ENCODE results near the gene TCTA. TPM values are rescaled to one million over a fixed set of nuclear protein-coding genes. Genes with fewer than 3 reads are reported as not detected.

The TCTA gene
- total RNA-seq, 1 experiment from 2014 or later = 23.7 TPM

- Histone ChIP-seq H3K79me2 (ENCODE audit: low read length) (peaks cover 57% of the 10 kb centered on the region), H4K20me1 (ENCODE audit: low read length) (peaks cover 30% of the 10 kb centered on the region), H3F3A (ENCODE audit: low read length, unreplicated experiment) (no peaks in the 10 kb centered on the region), H3K4me2 (ENCODE audit: low read length) (peak overlapping the region; percentile 91), H3K36me3 (ENCODE audit: low read depth, low read length) (peaks cover 5% of the 10 kb centered on the region; the same call in 1 of the 2 replicates), H3K9me2 (replicated peaks; ENCODE audit: low read length) (no peaks in the 10 kb centered on the region), H3K9me3 (ENCODE audit: low read length) (no peaks in the 10 kb centered on the region), H3K9ac (ENCODE audit: low read length) (peak overlapping the region; percentile 93), H3K27me3 (ENCODE audit: low read length) (no peaks in the 10 kb centered on the region), H3K27ac (ENCODE audit: low read length) (peak overlapping the region; percentile 66), H2AFZ (ENCODE audit: low read length) (peak overlapping the region; percentile 28; the same call in 1 of the 2 replicates), H3K4me1 (ENCODE audit: insufficient read depth, low read length) (peaks cover 39% of the 10 kb centered on the region), H3K4me3 (ENCODE audit: low read length) (peak overlapping the region; percentile 83)
- intact Hi-C loops (cut with micrococcal nuclease) = loop anchor here (1.0 to 5.0 kb wide), 4 partner anchors 58 to 319 kb away; partner anchors contain the start of genes DAG1 and LAMB2
- ChIA-PET POLR2A (ENCODE audit: unreplicated experiment) (interaction anchor here (0.5 kb wide), 1 partner anchor 317 kb away, joined by 3 read pairs; no protein-coding TSS in a partner anchor), CTCF (interaction anchor here (1.7 kb wide), 1 partner anchor 37 kb away, joined by 7 read pairs; no protein-coding TSS in a partner anchor)
- TF ChIP-seq CTCF (conservative IDR thresholded peaks at IDR 0.05; ENCODE audit: low read depth, low read length) (no peak), EZH2 (IDR thresholded peaks at IDR 0.05; ENCODE audit: low read length, unreplicated experiment) (no peak), EZH2phosphoT487 (IDR thresholded peaks at IDR 0.05; ENCODE audit: borderline replicate concordance, low read length) (no peak)
- no peak for DNase-seq
- no TSS peak for BruUV-seq (replicated peaks)
- ATAC-seq = no peak
Measured at GRCh38 chr3:49412632-49413337, 562 bp downstream of the TCTA start.

GRCh38 chr3:49413338-49413734, 1.1 kb downstream of the TCTA start:
- Histone ChIP-seq H3K4me3 (ENCODE audit: low read length) (peak overlapping the region; percentile 83), H3K27me3 (ENCODE audit: low read length) (no peaks in the 10 kb centered on the region), H3K9me2 (replicated peaks; ENCODE audit: low read length) (no peaks in the 10 kb centered on the region), H4K20me1 (ENCODE audit: low read length) (peaks cover 26% of the 10 kb centered on the region), H3K27ac (ENCODE audit: low read length) (no peak overlapping the region), H2AFZ (ENCODE audit: low read length) (no peak overlapping the region), H3K9ac (ENCODE audit: low read length) (peak overlapping the region; percentile 93; the same call in 1 of the 2 replicates), H3F3A (ENCODE audit: low read length, unreplicated experiment) (no peaks in the 10 kb centered on the region), H3K4me1 (ENCODE audit: insufficient read depth, low read length) (peaks cover 39% of the 10 kb centered on the region), H3K9me3 (ENCODE audit: low read length) (no peaks in the 10 kb centered on the region), H3K4me2 (ENCODE audit: low read length) (peak overlapping the region; percentile 91), H3K79me2 (ENCODE audit: low read length) (peaks cover 51% of the 10 kb centered on the region), H3K36me3 (ENCODE audit: low read depth, low read length) (peaks cover 5% of the 10 kb centered on the region; the same call in 1 of the 2 replicates)
- intact Hi-C loops (cut with micrococcal nuclease) = loop anchor here (2.0 to 5.0 kb wide), 2 partner anchors 67 to 281 kb away; partner anchors contain the start of gene LAMB2
- BruUV-seq (replicated peaks) = no TSS peak
- no peak for DNase-seq
- no peak for TF ChIP-seq CTCF (conservative IDR thresholded peaks at IDR 0.05; ENCODE audit: low read depth, low read length)
- TF ChIP-seq EZH2phosphoT487 (IDR thresholded peaks at IDR 0.05; ENCODE audit: borderline replicate concordance, low read length) = no peak
- TF ChIP-seq EZH2 (IDR thresholded peaks at IDR 0.05; ENCODE audit: low read length, unreplicated experiment) = no peak
- CTCF ChIA-PET = no interaction called here
- ATAC-seq = no peak
- POLR2A ChIA-PET (ENCODE audit: unreplicated experiment) = no interaction called here

- no peak for ATAC-seq
Measured at GRCh38 chr3:49414753-49415152, 2.5 kb downstream of the TCTA start.

More at GRCh38 chr3:49414753-49415152, 2.5 kb downstream of the TCTA start:
- ChIA-PET CTCF (no interaction called here), POLR2A (ENCODE audit: unreplicated experiment) (no interaction called here)
- no TSS peak for BruUV-seq (replicated peaks)
- H3K36me3 ChIP-seq (ENCODE audit: low read depth, low read length) = peaks cover 5% of the 10 kb centered on the region; the same call in 1 of the 2 replicates
- intact Hi-C loops (cut with micrococcal nuclease) = loop anchor here (1.0 to 5.0 kb wide), 2 partner anchors 35 to 282 kb away; partner anchors contain the start of gene LAMB2
- no peak overlapping the region for H3K9ac ChIP-seq (ENCODE audit: low read length)
- H3K4me2 ChIP-seq (ENCODE audit: low read length) = no peak overlapping the region
- no peak for DNase-seq
- H3F3A ChIP-seq (ENCODE audit: low read length, unreplicated experiment) = no peaks in the 10 kb centered on the region
- TF ChIP-seq EZH2 (IDR thresholded peaks at IDR 0.05; ENCODE audit: low read length, unreplicated experiment) = no peak
- no peak for TF ChIP-seq CTCF (conservative IDR thresholded peaks at IDR 0.05; ENCODE audit: low read depth, low read length)
- no peak for TF ChIP-seq EZH2phosphoT487 (IDR thresholded peaks at IDR 0.05; ENCODE audit: borderline replicate concordance, low read length)
- H3K9me3 ChIP-seq (ENCODE audit: low read length) = no peaks in the 10 kb centered on the region
- H3K4me3 ChIP-seq (ENCODE audit: low read length) = no peak overlapping the region
- H3K79me2 ChIP-seq (ENCODE audit: low read length) = peaks cover 37% of the 10 kb centered on the region
- H3K27ac ChIP-seq (ENCODE audit: low read length) = no peak overlapping the region
- H3K4me1 ChIP-seq (ENCODE audit: insufficient read depth, low read length) = peaks cover 35% of the 10 kb centered on the region
- no peaks in the 10 kb centered on the region for H3K27me3 ChIP-seq (ENCODE audit: low read length)
- peaks cover 16% of the 10 kb centered on the region for H4K20me1 ChIP-seq (ENCODE audit: low read length)
- no peaks in the 10 kb centered on the region for H3K9me2 ChIP-seq (replicated peaks; ENCODE audit: low read length)
- H2AFZ ChIP-seq (ENCODE audit: low read length) = no peak overlapping the region

Data from PC-3 (cell line).